SK-N-SH (cell line): ENCODE results near the gene ORM1.

Experiments used
- EP300 ChIP-seq, 2 experiments: IDR thresholded peaks; 2 replicates each; pipeline versions ENCODE4 v1.4.0 to v1.6.1; 2012; ENCODE audit warnings: borderline replicate concordance in 1 of 2, low read depth in 1 of 2, low read length in 1 of 2
- FOXM1 ChIP-seq: IDR thresholded peaks from 2 replicates; pipeline ENCODE4 v1.4.0; 2012; ENCODE audit warnings: low read depth, mild to moderate bottlenecking
- POLR2AphosphoS5 ChIP-seq: IDR thresholded peaks from 2 replicates; pipeline ENCODE4 v1.6.1; 2012; ENCODE audit warnings: low read depth, low read length
- RCOR1 ChIP-seq: fragments of 150-350 bp; IDR thresholded peaks from 2 replicates; pipeline ENCODE4 v1.6.1; 2017; ENCODE audit warnings: antibody characterized with exemption, low read length
- TF ChIP-seq, protein P1 (sequence below): fragments of 200-600 bp; sonication (generic); IDR thresholded peaks from 2 replicates; pipeline ENCODE4 v1.6.1; 2017; ENCODE audit warnings: antibody characterized with exemption, mild to moderate bottlenecking, moderate library complexity
- TF ChIP-seq, protein P2 (sequence below): IDR thresholded peaks from 2 replicates; pipeline ENCODE4 v1.6.1; 2012; ENCODE audit warnings: mild to moderate bottlenecking, low read depth, low read length, moderate library complexity

DNA sequence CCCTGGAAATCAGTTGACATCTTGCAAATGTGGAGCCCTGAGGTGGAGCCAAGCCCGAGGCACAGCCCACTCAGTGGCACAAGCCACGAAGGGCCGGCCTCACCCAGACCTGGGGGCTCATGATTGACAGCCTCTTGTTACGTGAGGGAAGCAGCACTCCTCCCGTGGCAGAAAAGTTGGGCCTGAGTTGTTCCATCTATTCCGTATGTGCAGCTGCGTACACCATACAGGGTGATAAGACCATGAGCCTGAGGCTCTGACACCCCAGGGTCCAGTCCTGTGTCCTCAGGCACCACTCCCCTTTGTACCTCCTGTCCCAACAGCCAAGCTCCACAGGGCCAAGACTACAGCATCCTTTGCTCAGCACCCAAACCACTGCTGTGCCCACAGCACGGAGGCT lies 4.9 kb downstream of the ORM1 start:
- TF ChIP-seq EP300 (IDR thresholded peaks at IDR 0.05; ENCODE audit: borderline replicate concordance in 1 of 2, low read depth in 1 of 2, low read length in 1 of 2) (no peak), POLR2AphosphoS5 (no peak), RCOR1 (no peak), FOXM1 (no peak)
- TF ChIP-seq, protein P1, sequence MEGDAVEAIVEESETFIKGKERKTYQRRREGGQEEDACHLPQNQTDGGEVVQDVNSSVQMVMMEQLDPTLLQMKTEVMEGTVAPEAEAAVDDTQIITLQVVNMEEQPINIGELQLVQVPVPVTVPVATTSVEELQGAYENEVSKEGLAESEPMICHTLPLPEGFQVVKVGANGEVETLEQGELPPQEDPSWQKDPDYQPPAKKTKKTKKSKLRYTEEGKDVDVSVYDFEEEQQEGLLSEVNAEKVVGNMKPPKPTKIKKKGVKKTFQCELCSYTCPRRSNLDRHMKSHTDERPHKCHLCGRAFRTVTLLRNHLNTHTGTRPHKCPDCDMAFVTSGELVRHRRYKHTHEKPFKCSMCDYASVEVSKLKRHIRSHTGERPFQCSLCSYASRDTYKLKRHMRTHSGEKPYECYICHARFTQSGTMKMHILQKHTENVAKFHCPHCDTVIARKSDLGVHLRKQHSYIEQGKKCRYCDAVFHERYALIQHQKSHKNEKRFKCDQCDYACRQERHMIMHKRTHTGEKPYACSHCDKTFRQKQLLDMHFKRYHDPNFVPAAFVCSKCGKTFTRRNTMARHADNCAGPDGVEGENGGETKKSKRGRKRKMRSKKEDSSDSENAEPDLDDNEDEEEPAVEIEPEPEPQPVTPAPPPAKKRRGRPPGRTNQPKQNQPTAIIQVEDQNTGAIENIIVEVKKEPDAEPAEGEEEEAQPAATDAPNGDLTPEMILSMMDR = no peak
- TF ChIP-seq, protein P2, sequence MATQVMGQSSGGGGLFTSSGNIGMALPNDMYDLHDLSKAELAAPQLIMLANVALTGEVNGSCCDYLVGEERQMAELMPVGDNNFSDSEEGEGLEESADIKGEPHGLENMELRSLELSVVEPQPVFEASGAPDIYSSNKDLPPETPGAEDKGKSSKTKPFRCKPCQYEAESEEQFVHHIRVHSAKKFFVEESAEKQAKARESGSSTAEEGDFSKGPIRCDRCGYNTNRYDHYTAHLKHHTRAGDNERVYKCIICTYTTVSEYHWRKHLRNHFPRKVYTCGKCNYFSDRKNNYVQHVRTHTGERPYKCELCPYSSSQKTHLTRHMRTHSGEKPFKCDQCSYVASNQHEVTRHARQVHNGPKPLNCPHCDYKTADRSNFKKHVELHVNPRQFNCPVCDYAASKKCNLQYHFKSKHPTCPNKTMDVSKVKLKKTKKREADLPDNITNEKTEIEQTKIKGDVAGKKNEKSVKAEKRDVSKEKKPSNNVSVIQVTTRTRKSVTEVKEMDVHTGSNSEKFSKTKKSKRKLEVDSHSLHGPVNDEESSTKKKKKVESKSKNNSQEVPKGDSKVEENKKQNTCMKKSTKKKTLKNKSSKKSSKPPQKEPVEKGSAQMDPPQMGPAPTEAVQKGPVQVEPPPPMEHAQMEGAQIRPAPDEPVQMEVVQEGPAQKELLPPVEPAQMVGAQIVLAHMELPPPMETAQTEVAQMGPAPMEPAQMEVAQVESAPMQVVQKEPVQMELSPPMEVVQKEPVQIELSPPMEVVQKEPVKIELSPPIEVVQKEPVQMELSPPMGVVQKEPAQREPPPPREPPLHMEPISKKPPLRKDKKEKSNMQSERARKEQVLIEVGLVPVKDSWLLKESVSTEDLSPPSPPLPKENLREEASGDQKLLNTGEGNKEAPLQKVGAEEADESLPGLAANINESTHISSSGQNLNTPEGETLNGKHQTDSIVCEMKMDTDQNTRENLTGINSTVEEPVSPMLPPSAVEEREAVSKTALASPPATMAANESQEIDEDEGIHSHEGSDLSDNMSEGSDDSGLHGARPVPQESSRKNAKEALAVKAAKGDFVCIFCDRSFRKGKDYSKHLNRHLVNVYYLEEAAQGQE = no peak
